Ecto neural progenitor cell (in vitro differentiated cells): ENCODE results near the gene HS3ST3B1.

Experiments used
- DNase-seq: peaks from one replicate; pipeline ENCODE4 v3.0.0-alpha.2; 2018; ENCODE audit warnings: low spot score

Gene HS3ST3B1

GRCh38 chr17:14355556-14355955 lies 54.7 kb downstream of the HS3ST3B1 start:
- DNase-seq, result no peak

- no peak for DNase-seq
Measured at GRCh38 chr17:14359163-14360020, 58.5 kb downstream of the HS3ST3B1 start.

- no peak for DNase-seq
Measured at GRCh38 chr17:14360856-14361255, 60.0 kb downstream of the HS3ST3B1 start.

GRCh38 chr17:14361470-14361869 lies 60.6 kb downstream of the HS3ST3B1 start:
- no peak for DNase-seq

- DNase-seq, result no peak
Measured at GRCh38 chr17:14361945-14362508, 61.1 kb downstream of the HS3ST3B1 start.

- no peak for DNase-seq
Measured at GRCh38 chr17:14366199-14366598, 65.3 kb downstream of the HS3ST3B1 start.

GRCh38 chr17:14372461-14372860 lies 71.6 kb downstream of the HS3ST3B1 start:
- no peak for DNase-seq

- DNase-seq, result peak; percentile 84
Measured at GRCh38 chr17:14372905-14373613, 72.2 kb downstream of the HS3ST3B1 start.

- no peak for DNase-seq
Measured at GRCh38 chr17:14373614-14374259, 72.9 kb downstream of the HS3ST3B1 start.

GRCh38 chr17:14374268-14374667 lies 73.4 kb downstream of the HS3ST3B1 start:
- DNase-seq, result no peak

GRCh38 chr17:14376666-14377065 lies 75.8 kb downstream of the HS3ST3B1 start:
- DNase-seq, result no peak

- no peak for DNase-seq
Measured at GRCh38 chr17:14381606-14382005, 80.7 kb downstream of the HS3ST3B1 start.

- DNase-seq, result no peak
Measured at GRCh38 chr17:14387036-14387435, 86.2 kb downstream of the HS3ST3B1 start.

- DNase-seq, result no peak
Measured at GRCh38 chr17:14389681-14390080, 88.8 kb downstream of the HS3ST3B1 start.

- DNase-seq, result no peak
Measured at GRCh38 chr17:14393723-14394122, 92.8 kb downstream of the HS3ST3B1 start.

- no peak for DNase-seq
Measured at GRCh38 chr17:14395255-14395654, 94.4 kb downstream of the HS3ST3B1 start.

- DNase-seq, result no peak
Measured at GRCh38 chr17:14396547-14396946, 95.7 kb downstream of the HS3ST3B1 start.

- no peak for DNase-seq
Measured at GRCh38 chr17:14398766-14399165, 97.9 kb downstream of the HS3ST3B1 start.
